K562 (cell line): ENCODE data around the gene RUNX1. TPM values are rescaled to one million over a fixed set of nuclear protein-coding genes. Genes with fewer than 3 reads are reported as not detected.

ENCODE experiments used
- DMBX1 ChIP-seq: fragments of 250-450 bp; sonication (Bioruptor Pico); IDR thresholded peaks from 2 replicates; pipeline ENCODE4 v1.8.0; 2022; ENCODE audit warnings: inconsistent platforms, mild to moderate bottlenecking, moderate library complexity, borderline replicate concordance
- FOSL1 ChIP-seq: fragments of 200-800 bp; sonication (Bioruptor generic); conservative IDR thresholded peaks from 2 replicates; pipeline ENCODE4 v1.6.1; 2016; ENCODE audit warnings: missing genetic modification characterization, missing compliant biosample characterization
- FOXM1 ChIP-seq, 2 experiments: fragments of 450-650 bp in 1 of 2; sonication (generic) in 1 of 2; formaldehyde crosslinking in 1 of 2; IDR thresholded peaks; 2 replicates each; pipeline versions ENCODE4 v1.6.1 to v1.9.0; 2017 to 2022; ENCODE audit warnings: low read depth in 2 of 2, mild to moderate bottlenecking in 2 of 2, missing genetic modification reagents in 1 of 2, moderate library complexity in 1 of 2
- GTF2F1 ChIP-seq: IDR thresholded peaks from 2 replicates; pipeline ENCODE4 v1.6.1; 2011; ENCODE audit warnings: low read depth, low read length, improper control_type of control experiment
- HIVEP1 ChIP-seq: fragments of 250-450 bp; sonication (Bioruptor Pico); IDR thresholded peaks from 2 replicates; pipeline ENCODE4 v1.4.0; 2020; ENCODE audit warnings: mild to moderate bottlenecking
- MAFF ChIP-seq: IDR thresholded peaks from 2 replicates; pipeline ENCODE4 v1.6.1; 2012; ENCODE audit warnings: low read length, improper control_type of control experiment
- NCOA6 ChIP-seq: fragments of 450-650 bp; IDR thresholded peaks from 2 replicates; pipeline ENCODE4 v1.6.1; 2017; ENCODE audit warnings: mild to moderate bottlenecking
- NFE2L1 ChIP-seq: fragments of 450-650 bp; IDR thresholded peaks from 2 replicates; pipeline ENCODE4 v1.6.1; 2016; ENCODE audit warnings: missing genetic modification characterization, low read depth, mild to moderate bottlenecking, missing compliant biosample characterization, moderate library complexity, borderline replicate concordance
- NR1H2 ChIP-seq: sonication (generic); formaldehyde crosslinking; IDR thresholded peaks from 2 replicates; pipeline ENCODE4 v1.4.0; 2020; ENCODE audit warnings: mild to moderate bottlenecking, missing genetic modification reagents
- PHTF2 ChIP-seq: fragments of 250-450 bp; sonication (Bioruptor Pico); IDR thresholded peaks from 2 replicates; pipeline ENCODE4 v1.5.0; 2021; ENCODE audit warnings: mild to moderate bottlenecking
- RAD21 ChIP-seq, 2 experiments: fragments of 250-450 bp in 1 of 2; fragments of 450-650 bp in 1 of 2; sonication (Bioruptor Pico) in 1 of 2; formaldehyde crosslinking in 1 of 2; IDR thresholded peaks in 1 of 2; conservative IDR thresholded peaks in 1 of 2; 2 replicates each; pipeline versions ENCODE4 v1.4.0 to v1.8.0; 2020 to 2022; ENCODE audit warnings: mild to moderate bottlenecking in 2 of 2, moderate library complexity in 1 of 2
- SETDB1 ChIP-seq: IDR thresholded peaks from one replicate; pipeline ENCODE4 v1.6.1; 2012; ENCODE audit warnings: low read length, control low read depth, inconsistent platforms
- SMARCA4 ChIP-seq: fragments of 450-650 bp; IDR thresholded peaks from 2 replicates; pipeline ENCODE4 v1.6.1; 2016
- SMARCE1 ChIP-seq: fragments of 450-650 bp; IDR thresholded peaks from 2 replicates; pipeline ENCODE4 v1.7.1; 2016; ENCODE audit warnings: mild to moderate bottlenecking
- SMC3 ChIP-seq: conservative IDR thresholded peaks from 2 replicates; pipeline ENCODE4 v1.6.1; 2011; ENCODE audit warnings: low read depth, low read length, improper control_type of control experiment; ENCODE audit not compliant: insufficient read depth
- SRSF9 ChIP-seq: fragments of 200-400 bp; formaldehyde crosslinking; IDR thresholded peaks from 2 replicates; pipeline ENCODE4 v1.6.1; 2017; ENCODE audit warnings: low read depth, low read length, borderline replicate concordance
- ZBTB7A ChIP-seq: IDR thresholded peaks from 2 replicates; pipeline ENCODE4 v1.6.1; 2011; ENCODE audit warnings: low read depth, mild to moderate bottlenecking, low read length, moderate library complexity, borderline replicate concordance; ENCODE audit not compliant: control insufficient read depth
- polyA plus RNA-seq, 8 experiments: library from polyadenylated mRNA; depleted of rRNA in 4 of 8; stranded (reverse) in 5 of 8; unstranded in 3 of 8; fragments of >200 nt; fragmentation: Nextera tagmentation in 2 of 8; fragmentation: Illumina TruSeq in 1 of 8; extraction: Ambion mirVana in 2 of 8; extraction: Trizol in 1 of 8; gene quantifications; 2 replicates each; pipeline versions ENCODE4 v1.2.1 to v1.2.3, GENCODE V29; 2011 to 2014; ENCODE audit warnings: inconsistent platforms in 1 of 8, missing spikeins in 1 of 8
- total RNA-seq, 7 experiments: library from RNA; depleted of rRNA in 6 of 7; stranded (reverse); fragments of >200 nt in 6 of 7; fragmentation: Illumina TruSeq in 2 of 7; extraction: Trizol in 2 of 7; gene quantifications; 2 replicates each; pipeline versions ENCODE4 v1.2.1 to v1.2.3, GENCODE V29; 2011 to 2021; ENCODE audit warnings: low replicate concordance in 1 of 7
- TF ChIP-seq, protein P1 (sequence below): fragments of 450-650 bp; IDR thresholded peaks from 2 replicates; pipeline ENCODE4 v1.6.1; 2016; ENCODE audit warnings: mild to moderate bottlenecking, moderate library complexity

Gene RUNX1
- total and polyA plus RNA-seq, 9 of the 15 experiments (the other 6 are each of a cell fraction or from before 2014, with no cell fraction given): 2.2 to 68.6 (median 17.8) TPM

DNA sequence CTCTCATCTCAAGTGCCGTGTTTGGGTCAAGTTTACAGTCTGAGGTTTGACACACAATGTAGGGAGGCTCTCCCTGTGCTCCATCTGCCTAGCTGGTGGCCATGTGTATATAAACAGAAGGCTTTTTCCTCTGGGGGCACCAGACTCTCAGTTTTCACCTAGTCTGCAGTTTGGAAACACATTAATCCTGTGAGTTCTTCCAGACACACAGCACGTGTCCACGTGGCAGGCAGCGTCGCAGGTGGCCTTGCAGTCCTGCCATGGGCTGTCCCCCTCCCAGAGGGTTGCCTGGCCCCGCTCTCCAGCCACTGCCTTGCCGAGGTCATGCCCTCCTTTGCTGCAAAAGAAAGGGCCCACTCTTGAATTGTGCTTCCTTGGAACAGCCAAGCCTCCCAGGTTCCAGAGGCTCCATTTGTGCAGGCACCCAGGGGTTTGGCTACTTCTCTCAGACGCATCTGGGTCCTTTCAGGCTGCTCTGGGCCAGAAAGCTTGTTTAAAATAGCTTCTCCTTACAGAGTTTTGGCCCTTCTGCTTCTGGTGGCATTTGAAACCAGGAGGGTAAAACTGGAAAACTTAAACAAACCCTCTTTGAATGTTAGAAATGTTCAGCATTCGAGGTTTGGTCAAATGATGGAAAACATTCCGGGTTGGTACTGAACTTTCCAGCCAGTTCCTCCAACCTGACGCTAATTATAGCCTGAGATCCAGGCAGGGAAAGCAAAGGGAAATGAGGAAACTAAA, 4.4 kb upstream of the RUNX1 start (continued):
- no peak for TF ChIP-seq SMARCE1
- TF ChIP-seq MAFF: no peak
- TF ChIP-seq HIVEP1 (CRISPR knock-in tag): 0 out of 2 replicates have a peak, but pooled peaks have one; percentile 31
- no peak for TF ChIP-seq FOSL1 (tag)
- no peak for TF ChIP-seq PHTF2 (CRISPR knock-in tag)
- no peak for TF ChIP-seq SMC3
- no peak for TF ChIP-seq SMARCA4
- no peak for TF ChIP-seq GTF2F1
- TF ChIP-seq NR1H2 (CRISPR knock-in tag): no peak
- TF ChIP-seq, protein P1, sequence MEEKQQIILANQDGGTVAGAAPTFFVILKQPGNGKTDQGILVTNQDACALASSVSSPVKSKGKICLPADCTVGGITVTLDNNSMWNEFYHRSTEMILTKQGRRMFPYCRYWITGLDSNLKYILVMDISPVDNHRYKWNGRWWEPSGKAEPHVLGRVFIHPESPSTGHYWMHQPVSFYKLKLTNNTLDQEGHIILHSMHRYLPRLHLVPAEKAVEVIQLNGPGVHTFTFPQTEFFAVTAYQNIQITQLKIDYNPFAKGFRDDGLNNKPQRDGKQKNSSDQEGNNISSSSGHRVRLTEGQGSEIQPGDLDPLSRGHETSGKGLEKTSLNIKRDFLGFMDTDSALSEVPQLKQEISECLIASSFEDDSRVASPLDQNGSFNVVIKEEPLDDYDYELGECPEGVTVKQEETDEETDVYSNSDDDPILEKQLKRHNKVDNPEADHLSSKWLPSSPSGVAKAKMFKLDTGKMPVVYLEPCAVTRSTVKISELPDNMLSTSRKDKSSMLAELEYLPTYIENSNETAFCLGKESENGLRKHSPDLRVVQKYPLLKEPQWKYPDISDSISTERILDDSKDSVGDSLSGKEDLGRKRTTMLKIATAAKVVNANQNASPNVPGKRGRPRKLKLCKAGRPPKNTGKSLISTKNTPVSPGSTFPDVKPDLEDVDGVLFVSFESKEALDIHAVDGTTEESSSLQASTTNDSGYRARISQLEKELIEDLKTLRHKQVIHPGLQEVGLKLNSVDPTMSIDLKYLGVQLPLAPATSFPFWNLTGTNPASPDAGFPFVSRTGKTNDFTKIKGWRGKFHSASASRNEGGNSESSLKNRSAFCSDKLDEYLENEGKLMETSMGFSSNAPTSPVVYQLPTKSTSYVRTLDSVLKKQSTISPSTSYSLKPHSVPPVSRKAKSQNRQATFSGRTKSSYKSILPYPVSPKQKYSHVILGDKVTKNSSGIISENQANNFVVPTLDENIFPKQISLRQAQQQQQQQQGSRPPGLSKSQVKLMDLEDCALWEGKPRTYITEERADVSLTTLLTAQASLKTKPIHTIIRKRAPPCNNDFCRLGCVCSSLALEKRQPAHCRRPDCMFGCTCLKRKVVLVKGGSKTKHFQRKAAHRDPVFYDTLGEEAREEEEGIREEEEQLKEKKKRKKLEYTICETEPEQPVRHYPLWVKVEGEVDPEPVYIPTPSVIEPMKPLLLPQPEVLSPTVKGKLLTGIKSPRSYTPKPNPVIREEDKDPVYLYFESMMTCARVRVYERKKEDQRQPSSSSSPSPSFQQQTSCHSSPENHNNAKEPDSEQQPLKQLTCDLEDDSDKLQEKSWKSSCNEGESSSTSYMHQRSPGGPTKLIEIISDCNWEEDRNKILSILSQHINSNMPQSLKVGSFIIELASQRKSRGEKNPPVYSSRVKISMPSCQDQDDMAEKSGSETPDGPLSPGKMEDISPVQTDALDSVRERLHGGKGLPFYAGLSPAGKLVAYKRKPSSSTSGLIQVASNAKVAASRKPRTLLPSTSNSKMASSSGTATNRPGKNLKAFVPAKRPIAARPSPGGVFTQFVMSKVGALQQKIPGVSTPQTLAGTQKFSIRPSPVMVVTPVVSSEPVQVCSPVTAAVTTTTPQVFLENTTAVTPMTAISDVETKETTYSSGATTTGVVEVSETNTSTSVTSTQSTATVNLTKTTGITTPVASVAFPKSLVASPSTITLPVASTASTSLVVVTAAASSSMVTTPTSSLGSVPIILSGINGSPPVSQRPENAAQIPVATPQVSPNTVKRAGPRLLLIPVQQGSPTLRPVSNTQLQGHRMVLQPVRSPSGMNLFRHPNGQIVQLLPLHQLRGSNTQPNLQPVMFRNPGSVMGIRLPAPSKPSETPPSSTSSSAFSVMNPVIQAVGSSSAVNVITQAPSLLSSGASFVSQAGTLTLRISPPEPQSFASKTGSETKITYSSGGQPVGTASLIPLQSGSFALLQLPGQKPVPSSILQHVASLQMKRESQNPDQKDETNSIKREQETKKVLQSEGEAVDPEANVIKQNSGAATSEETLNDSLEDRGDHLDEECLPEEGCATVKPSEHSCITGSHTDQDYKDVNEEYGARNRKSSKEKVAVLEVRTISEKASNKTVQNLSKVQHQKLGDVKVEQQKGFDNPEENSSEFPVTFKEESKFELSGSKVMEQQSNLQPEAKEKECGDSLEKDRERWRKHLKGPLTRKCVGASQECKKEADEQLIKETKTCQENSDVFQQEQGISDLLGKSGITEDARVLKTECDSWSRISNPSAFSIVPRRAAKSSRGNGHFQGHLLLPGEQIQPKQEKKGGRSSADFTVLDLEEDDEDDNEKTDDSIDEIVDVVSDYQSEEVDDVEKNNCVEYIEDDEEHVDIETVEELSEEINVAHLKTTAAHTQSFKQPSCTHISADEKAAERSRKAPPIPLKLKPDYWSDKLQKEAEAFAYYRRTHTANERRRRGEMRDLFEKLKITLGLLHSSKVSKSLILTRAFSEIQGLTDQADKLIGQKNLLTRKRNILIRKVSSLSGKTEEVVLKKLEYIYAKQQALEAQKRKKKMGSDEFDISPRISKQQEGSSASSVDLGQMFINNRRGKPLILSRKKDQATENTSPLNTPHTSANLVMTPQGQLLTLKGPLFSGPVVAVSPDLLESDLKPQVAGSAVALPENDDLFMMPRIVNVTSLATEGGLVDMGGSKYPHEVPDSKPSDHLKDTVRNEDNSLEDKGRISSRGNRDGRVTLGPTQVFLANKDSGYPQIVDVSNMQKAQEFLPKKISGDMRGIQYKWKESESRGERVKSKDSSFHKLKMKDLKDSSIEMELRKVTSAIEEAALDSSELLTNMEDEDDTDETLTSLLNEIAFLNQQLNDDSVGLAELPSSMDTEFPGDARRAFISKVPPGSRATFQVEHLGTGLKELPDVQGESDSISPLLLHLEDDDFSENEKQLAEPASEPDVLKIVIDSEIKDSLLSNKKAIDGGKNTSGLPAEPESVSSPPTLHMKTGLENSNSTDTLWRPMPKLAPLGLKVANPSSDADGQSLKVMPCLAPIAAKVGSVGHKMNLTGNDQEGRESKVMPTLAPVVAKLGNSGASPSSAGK: peak; percentile 84
- no peak for TF ChIP-seq SETDB1
- peak; percentile 80 for TF ChIP-seq DMBX1 (CRISPR knock-in tag)
- TF ChIP-seq NFE2L1 (tag): no peak
- TF ChIP-seq SRSF9: no peak
- TF ChIP-seq ZBTB7A: no peak
- peak; percentile 54 to 65 for TF ChIP-seq RAD21 (CRISPR knock-in tag; conservative IDR thresholded peaks at IDR 0.05 in 1 of 2, IDR thresholded peaks at IDR 0.05 in 1 of 2)
- TF ChIP-seq NCOA6: no peak
- no peak for TF ChIP-seq FOXM1 (IDR thresholded peaks at IDR 0.05; ENCODE audit: low read depth)
- TF ChIP-seq FOXM1 (CRISPR knock-in tag; IDR thresholded peaks at IDR 0.05; ENCODE audit: low read depth): no peak
